ENCODE measurements around the gene RFNG. TPM values are rescaled to one million over a fixed set of nuclear protein-coding genes. Genes with fewer than 3 reads are reported as not detected.

RFNG gene
- total RNA-seq, 1 experiment from 2014 or later: 35.1 TPM

DNA sequence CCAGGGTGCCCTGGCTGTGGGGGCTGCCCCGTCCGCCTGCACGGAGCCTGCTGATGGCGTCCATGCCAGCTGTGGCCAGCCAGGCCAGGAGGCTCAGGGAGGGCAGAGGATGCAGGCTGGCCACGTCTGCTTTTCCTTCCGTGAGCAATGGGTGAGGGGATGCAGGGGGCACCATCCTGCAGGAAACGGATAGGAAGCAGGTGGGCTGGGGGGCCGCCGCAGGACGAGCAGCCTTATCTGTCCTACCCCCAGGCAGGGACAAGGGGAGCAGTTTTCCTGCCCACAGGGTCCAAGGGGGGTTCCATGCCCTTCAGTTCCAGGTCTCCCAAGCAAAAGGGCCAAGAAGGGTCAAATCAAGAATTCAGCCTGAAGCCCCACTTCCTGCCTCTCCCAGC, 7.2 kb upstream of the RFNG start:
- DNase-seq (ENCODE audit: low read depth): no peak

DNA sequence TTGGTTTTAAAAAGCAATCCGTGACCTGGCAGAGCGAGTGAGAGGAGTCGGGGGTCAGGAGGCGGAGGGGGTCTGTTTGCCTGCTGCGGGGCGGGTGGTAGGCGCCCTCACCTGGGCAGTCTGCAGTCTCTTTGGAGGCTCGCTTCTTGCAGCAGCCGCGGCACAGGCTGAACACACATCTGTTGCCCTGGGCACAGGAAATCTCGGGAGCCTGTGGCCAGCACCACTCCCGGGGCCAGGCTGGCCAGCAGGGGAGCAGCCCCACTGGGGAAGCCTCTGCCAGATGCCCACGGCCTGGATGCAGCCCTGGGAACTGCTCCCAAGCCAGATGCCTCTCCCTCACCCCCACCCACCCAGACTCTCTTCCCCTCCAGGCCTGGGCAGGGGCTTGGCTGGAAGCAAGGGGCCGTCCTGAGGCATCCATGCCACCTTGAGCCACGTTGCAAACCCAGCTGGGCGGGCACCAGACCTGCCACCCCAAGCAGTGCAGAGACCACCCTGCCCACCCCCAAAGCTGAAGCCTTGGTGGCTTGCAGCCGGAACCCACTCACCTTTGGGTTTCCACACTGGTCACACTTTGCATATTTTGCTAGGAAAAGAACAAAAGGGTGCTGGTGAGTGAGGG, 6.7 kb upstream of the RFNG start:
- DNase-seq (ENCODE audit: low read depth): no peak

DNA sequence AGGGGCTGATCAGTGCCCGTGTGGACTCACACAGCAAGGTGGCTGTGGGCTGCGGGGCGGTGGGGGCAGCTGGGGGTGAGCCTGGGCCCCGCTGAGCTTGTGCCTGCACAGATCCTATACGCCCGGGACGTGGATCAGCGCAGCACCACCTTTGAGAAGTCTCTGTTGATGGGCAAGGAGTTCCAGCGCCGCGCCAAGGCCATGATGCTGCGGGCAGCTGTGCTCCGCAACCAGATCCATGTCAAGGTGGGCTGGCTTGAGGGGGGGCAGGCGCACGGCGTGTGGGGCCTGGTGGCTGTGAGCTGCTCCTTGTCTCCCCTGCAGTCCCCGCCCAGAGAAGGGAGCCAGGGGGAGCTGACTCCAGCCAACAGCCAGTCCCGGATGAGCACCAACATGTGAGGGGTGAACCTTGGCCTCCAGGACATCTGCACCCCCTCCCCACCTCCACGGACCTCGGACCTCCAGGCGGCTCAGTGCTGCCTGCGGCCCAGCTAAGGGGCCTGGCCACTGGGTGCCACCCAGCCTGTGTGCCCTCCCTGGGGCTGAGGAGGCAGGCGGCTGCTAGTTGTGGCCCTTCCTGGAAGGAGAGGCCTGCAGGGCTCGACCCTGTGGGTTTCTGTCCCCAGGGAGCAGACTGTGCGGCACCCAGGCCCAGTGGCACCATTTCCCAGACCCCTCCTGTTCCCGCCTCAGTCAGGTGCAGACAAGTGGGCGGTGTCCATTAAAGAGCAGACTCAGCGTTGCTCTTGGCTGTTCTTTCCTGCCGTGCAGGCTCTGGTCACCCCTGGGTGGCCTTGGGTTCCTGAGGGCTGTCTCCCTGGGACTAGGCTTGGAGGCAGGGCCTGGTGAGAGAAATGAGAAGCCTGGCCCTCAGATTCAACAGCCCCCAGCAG, 5.4 kb upstream of the RFNG start:
- no peak for DNase-seq (ENCODE audit: low read depth)

- DNase-seq (ENCODE audit: low read depth): no peak
Observed at GRCh38 chr17:82055965-82056728, 4.5 kb upstream of the RFNG start.

- no peak for DNase-seq (ENCODE audit: low read depth)
Observed at GRCh38 chr17:82055023-82055964, 3.7 kb upstream of the RFNG start.

DNA sequence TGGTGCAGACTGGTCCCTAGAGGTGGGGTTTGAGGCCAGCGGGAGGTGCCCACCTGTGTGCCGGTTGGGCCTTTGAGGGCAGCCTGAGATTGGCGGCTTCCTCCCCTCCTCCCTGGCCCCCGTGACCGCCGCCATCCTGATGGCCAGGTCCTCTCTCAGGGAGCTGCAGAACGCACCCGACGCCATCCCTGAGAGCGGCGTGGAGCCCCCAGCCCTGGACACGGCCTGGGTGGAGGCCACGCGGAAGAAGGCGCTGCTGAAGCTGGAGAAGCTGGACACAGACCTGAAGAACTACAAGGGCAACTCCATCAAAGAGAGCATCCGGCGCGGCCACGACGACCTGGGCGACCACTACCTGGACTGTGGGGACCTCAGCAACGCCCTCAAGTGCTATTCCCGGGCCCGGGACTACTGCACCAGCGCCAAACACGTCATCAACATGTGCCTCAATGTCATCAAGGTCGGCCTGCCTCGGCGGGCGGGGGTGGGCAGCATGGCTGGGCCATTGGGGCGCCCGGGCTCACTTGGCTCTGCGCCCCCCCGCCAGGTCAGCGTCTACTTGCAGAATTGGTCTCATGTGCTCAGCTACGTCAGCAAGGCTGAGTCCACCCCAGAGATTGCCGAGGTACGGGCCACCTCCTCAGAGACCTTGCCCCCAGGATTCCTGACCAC, 2.9 kb upstream of the RFNG start:
- no peak for DNase-seq (ENCODE audit: low read depth)

DNA sequence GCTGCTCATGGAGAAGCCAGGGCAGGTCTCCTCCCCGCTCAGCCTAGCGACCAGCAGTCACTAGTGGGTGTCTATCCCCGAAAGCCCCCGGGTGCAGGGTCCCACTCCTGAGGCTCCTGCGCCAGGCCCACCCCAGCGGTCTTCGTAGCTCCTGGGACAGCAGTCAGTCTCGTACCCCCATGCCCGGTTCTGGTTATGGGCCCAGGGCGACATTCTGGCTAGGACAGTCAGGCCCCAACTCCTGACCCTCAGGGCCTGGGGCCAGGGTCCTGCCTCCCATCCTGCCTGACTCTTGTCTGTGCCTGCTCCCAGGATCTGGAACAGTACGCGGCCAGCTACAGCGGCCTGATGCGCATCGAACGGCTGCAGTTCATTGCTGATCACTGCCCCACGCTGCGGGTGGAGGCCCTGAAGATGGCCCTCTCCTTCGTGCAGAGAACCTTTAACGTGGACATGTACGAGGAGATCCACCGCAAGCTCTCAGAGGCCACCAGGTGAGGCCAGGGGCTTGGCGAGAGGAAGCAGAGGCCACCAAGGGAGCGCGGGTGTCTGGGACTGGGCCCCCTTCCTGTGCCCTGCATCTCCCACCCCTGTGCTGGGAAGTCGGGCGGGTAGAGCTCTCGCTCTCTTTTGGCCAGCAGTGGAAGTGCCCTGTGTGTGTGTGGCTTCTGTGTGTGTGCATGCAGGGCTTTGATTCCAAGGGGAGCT, 2.1 kb upstream of the RFNG start:
- no peak for DNase-seq (ENCODE audit: low read depth)

DNA sequence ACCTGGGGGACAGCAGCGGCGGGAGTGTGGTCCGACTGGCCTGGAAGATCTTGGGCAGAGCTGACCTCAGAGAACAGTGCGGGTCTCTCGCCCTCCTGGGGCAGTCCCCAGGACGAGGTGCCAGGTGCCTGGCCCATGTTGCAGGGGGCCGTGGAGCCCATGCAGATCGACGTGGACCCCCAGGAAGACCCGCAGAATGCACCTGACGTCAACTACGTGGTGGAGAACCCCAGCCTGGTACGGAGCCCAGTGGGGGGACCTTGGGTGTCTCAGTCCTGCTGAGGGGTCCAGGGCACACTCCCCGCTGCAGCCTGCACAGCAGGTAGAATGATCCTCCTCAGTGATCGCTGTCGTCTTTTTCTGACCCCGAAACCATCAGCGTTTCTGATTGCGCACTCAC, 1.5 kb upstream of the RFNG start:
- no peak for DNase-seq (ENCODE audit: low read depth)

DNA sequence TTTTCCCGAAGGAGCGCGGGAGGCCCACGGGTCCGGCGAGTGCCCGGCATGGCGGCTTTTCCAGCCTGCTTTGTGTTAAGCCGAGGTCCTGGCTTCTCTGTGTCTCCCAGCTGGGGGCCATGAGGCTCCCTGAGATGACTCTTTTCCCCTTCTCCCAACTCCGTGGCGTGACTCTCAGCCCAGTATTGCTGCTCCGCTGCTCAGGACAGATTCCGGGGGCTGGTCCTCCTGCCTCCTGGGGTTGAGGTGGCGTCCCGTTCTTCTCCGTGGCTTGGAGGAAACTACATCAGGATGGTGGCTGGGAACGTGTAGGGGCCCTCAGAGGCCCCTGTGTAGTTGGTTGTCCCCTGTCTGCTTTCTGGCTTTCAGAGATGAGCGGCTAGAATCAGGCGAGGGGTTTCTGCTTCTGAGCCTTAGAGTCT, 1.0 kb upstream of the RFNG start:
- DNase-seq (ENCODE audit: low read depth): no peak

GRCh38 chr17:82050761-82051641, 610 bp downstream of the RFNG start:
- no peak for DNase-seq (ENCODE audit: low read depth)

DNA sequence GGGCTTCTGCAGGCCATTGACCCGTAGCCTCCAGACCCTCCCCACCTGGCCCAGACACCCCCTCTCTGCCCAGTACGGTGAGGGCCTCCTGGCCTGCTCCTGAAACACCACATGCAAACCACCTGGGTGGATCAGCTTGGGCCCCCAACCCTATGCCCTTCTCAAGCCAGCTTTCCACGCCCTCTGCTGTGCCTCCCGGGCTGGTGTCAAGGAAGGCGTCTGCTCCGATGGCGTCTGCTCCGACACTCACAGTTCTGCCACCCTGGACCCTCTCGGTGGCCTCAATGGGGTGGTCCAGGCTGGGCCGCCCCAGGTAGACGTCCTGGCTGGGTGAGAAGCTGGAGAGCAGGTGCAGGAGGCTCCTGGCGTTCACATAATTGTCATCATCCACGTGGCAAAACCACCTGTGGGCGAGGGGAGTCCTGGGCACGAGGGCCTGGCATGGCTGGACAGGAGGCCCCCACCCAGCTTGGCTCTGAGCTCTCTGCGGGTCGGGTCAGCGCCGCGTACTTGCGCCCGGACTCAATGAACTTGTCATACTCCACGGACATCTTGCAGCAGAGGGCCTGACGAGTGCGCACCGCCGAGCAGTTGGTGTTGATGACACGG, 1.4 kb downstream of the RFNG start:
- DNase-seq (ENCODE audit: low read depth): no peak

DNA sequence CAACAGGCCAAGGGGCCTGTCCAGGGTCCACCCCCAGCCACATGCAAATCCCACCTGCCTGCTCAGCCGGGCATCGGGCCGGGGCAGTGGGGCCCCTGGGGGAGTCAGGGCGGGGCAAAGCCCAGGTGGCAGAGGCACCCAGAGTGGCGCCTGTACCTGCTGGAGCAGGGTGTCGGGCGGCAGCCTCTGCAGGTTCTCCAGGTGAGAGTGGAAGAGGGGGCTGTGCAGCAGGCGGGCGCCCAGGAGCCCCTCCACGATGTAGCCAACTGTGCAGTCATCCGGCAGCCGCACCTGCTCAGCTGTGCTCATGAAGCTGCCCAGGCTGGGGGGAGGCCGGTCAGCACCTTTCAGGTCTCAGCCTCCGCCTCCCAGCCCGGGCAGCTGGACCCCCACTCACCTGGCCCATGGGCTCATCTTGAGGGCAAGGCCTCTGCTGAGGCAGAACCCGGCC, 2.1 kb downstream of the RFNG start:
- no peak for DNase-seq (ENCODE audit: low read depth)

- DNase-seq (ENCODE audit: low read depth): no peak
Observed at GRCh38 chr17:82049106-82049505, 2.5 kb downstream of the RFNG start.

DNA sequence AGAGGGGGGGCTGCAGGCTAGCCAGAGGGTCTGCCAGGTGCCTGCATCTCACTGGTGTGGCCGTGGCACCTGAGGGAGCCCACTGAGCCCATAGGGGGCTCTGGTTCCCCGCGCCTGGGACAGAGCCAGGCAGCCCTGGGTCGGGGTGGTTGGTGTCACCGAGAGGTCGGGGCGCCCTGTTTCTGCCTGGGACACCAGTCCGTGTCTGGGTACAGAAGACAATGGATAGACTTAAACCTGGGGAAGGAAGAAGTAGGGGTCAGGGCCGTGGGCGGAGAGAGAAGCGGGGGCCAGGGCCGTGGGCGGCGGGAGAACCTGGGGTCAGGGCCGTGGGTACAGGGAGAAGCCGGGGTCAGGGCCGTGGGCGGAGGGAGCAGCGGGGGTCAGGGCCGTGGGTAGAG, 3.0 kb downstream of the RFNG start:
- DNase-seq (ENCODE audit: low read depth): no peak

- DNase-seq (ENCODE audit: low read depth): no peak
Observed at GRCh38 chr17:82047914-82048570, 3.6 kb downstream of the RFNG start.

- DNase-seq (ENCODE audit: low read depth): no peak
Observed at GRCh38 chr17:82047379-82047778, 4.2 kb downstream of the RFNG start.

- DNase-seq (ENCODE audit: low read depth): no peak
Observed at GRCh38 chr17:82046903-82047302, 4.7 kb downstream of the RFNG start.

DNA sequence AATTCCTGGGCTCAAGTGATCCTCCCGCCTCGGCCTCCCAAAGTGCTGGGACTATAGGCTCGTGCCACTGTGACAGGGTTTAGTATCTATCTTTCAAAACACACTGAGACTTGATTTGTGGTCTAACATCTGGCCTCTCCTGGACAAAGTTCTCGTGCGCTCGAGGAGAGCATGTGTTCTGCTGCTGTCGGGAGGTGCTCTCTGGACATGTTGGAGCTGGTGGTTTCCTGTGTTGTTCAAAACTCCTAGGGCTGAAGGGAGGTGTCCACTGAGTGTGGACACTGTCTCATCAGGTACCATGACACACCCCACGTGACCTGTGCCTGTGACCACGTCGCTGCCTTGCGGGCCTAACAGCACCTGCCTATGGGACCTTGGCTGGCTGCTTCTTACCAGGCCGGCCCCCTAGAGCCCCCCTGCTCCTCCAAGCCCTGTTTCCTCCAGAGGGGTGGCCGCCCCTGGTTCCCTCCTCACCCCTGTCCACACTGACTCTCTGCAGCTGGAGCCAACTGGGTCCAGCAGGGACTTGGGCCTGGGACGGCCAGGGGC, 5.6 kb downstream of the RFNG start:
- DNase-seq (ENCODE audit: low read depth): no peak
